Vagina (tissue), 2 donors: ENCODE data around the gene FADS6. TPM values are rescaled to one million over a fixed set of nuclear protein-coding genes. Genes with fewer than 3 reads are reported as not detected.
A peak's percentile ranks its signal among the peaks of the same experiment; 100 is the strongest.

Source experiments
- DNase-seq, 2 donors: peaks; one replicate each; pipeline ENCODE4 v3.0.0-alpha.2; 2017; ENCODE audit errors: extremely low spot score in 2 of 2
- H3K27ac ChIP-seq: fragments of 200-600 bp; sonication (generic); one replicate; pipeline ENCODE4 v1.5.1; 2019
- H3K27me3 ChIP-seq: fragments of 200-600 bp; sonication (generic); one replicate; pipeline ENCODE4 v1.5.1; 2019
- H3K36me3 ChIP-seq, 2 donors: fragments of 200-600 bp; sonication (generic); one replicate each; pipeline ENCODE4 v1.5.1; 2017 to 2019
- H3K4me1 ChIP-seq: fragments of 200-600 bp; sonication (generic); one replicate; pipeline ENCODE4 v1.5.1; 2019
- H3K4me3 ChIP-seq, 2 donors: fragments of 200-600 bp; sonication (generic); 1 replicate in 1 of 2; 2 replicates in 1 of 2; pipeline ENCODE4 v1.5.1; 2016 to 2019
- H3K9me3 ChIP-seq: fragments of 200-600 bp; sonication (generic); one replicate; pipeline ENCODE4 v1.5.1; 2019
- CTCF ChIP-seq, 3 experiments: fragments of 450-650 bp in 2 of 3; fragments of 200-600 bp in 1 of 3; sonication (generic) in 1 of 3; IDR thresholded peaks; one replicate each; pipeline ENCODE4 v1.5.1; 2017 to 2019; ENCODE audit warnings: antibody characterized with exemption in 3 of 3, mild to moderate bottlenecking in 2 of 3, moderate library complexity in 2 of 3
- POLR2A ChIP-seq, 2 donors: fragments of 450-650 bp; IDR thresholded peaks; one replicate each; pipeline ENCODE4 v1.6.1; 2017; ENCODE audit warnings: antibody characterized with exemption in 2 of 2, mild to moderate bottlenecking in 2 of 2, moderate library complexity in 2 of 2
- POLR2AphosphoS5 ChIP-seq, 2 donors: sonication (generic); formaldehyde crosslinking; IDR thresholded peaks; one replicate each; pipeline ENCODE4 v1.9.0; 2017; ENCODE audit warnings: antibody characterized with exemption in 2 of 2, mild to moderate bottlenecking in 2 of 2, low read depth in 1 of 2; ENCODE audit not compliant: insufficient read depth in 1 of 2
- intact Hi-C: fragments of 100-400 bp; cut with DNase I; formaldehyde crosslinking; loops from one replicate; pipeline ENCODE4 v1.15.1; 2023
- total RNA-seq: library from RNA; depleted of rRNA; stranded (reverse); fragments of >200 nt; gene quantifications from one replicate; pipeline ENCODE4 v1.2.3, GENCODE V29; 2016

FADS6 gene
- total RNA-seq, 1 donor from 2014 or later, result 1.5 TPM

DNA sequence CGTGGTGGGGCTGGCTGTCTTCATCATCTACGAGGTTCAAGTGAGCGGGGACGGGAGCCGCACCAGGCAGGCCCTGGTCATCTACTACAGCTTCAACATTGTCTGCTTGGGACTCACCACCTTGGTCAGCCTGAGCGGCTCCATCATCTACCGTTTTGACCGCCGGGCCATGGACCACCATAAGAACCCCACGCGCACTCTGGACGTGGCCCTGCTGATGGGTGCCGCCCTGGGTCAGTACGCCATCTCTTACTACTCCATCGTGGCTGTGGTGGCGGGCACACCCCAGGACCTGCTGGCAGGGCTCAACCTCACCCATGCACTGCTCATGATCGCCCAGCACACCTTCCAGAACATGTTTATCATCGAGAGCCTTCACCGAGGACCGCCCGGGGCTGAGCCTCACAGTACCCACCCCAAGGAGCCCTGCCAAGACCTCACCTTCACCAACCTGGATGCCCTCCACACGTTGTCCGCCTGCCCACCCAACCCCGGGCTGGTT, 37.2 kb upstream of the FADS6 start:
- TF ChIP-seq POLR2AphosphoS5 (IDR thresholded peaks at IDR 0.05; ENCODE audit: insufficient read depth in 1 of 2, low read depth in 1 of 2) (no peak), CTCF (IDR thresholded peaks at IDR 0.05) (no peak), POLR2A (IDR thresholded peaks at IDR 0.05) (no peak)

GRCh38 chr17:74928786-74929185, 35.4 kb upstream of the FADS6 start:
- Histone ChIP-seq H3K4me1 (peaks cover 11% of the 10 kb centered on the region), H3K27ac (no peak overlapping the region), H3K9me3 (no peaks in the 10 kb centered on the region), H3K36me3 (no peaks in the 10 kb centered on the region), H3K27me3 (peaks cover 4% of the 10 kb centered on the region), H3K4me3 (no peak overlapping the region)
- no peak for DNase-seq
- intact Hi-C loops, result no loop called here
- no peak for TF ChIP-seq POLR2AphosphoS5 (IDR thresholded peaks at IDR 0.05; ENCODE audit: insufficient read depth in 1 of 2, low read depth in 1 of 2)
- TF ChIP-seq POLR2A (IDR thresholded peaks at IDR 0.05), result no peak
- no peak for TF ChIP-seq CTCF (IDR thresholded peaks at IDR 0.05)

More for the DNA sequence above, 37.2 kb upstream of the FADS6 start:
- Histone ChIP-seq H3K27me3 (no peaks in the 10 kb centered on the region), H3K4me3 (no peak overlapping the region), H3K36me3 (no peaks in the 10 kb centered on the region), H3K27ac (no peak overlapping the region), H3K9me3 (no peaks in the 10 kb centered on the region), H3K4me1 (peaks cover 4% of the 10 kb centered on the region)
- intact Hi-C loops, result no loop called here
- no peak for DNase-seq

GRCh38 chr17:74925242-74925641, 31.8 kb upstream of the FADS6 start:
- Histone ChIP-seq H3K36me3 (no peaks in the 10 kb centered on the region), H3K4me1 (peaks cover 43% of the 10 kb centered on the region), H3K27me3 (peaks cover 6% of the 10 kb centered on the region), H3K4me3 (no peak overlapping the region), H3K27ac (no peak overlapping the region), H3K9me3 (no peaks in the 10 kb centered on the region)
- intact Hi-C loops, result no loop called here
- TF ChIP-seq POLR2AphosphoS5 (IDR thresholded peaks at IDR 0.05; ENCODE audit: insufficient read depth in 1 of 2, low read depth in 1 of 2), result no peak
- TF ChIP-seq POLR2A (IDR thresholded peaks at IDR 0.05), result no peak
- no peak for TF ChIP-seq CTCF (IDR thresholded peaks at IDR 0.05)
- DNase-seq, result no peak

- Histone ChIP-seq H3K4me1 (peaks cover 43% of the 10 kb centered on the region), H3K27ac (no peak within 1 kb of the TSS), H3K4me3 (peak within 1 kb of the TSS; percentile 42 to 49), H3K9me3 (no peaks in the 10 kb centered on the region), H3K36me3 (no peaks in the 10 kb centered on the region), H3K27me3 (peaks cover 6% of the 10 kb centered on the region)
- intact Hi-C loops, result no loop called here
- TF ChIP-seq POLR2AphosphoS5 (IDR thresholded peaks at IDR 0.05; ENCODE audit: insufficient read depth in 1 of 2, low read depth in 1 of 2), result no peak
- no peak for TF ChIP-seq POLR2A (IDR thresholded peaks at IDR 0.05)
- TF ChIP-seq CTCF (IDR thresholded peaks at IDR 0.05), result no peak
- DNase-seq, result no peak
These were observed 31.0 kb upstream of the FADS6 start, which contains the start of gene OTOP2 for GRCh38 chr17:74924250-74924948. Gene OTOP2 (plus strand): TSS chr17:74924273. CDS start chr17:74924633, 360 bp downstream.
